OCI-LY3 (cell line): Measurements from ENCODE around the gene CATSPER3.

Experiments
- CTCF ChIP-seq: fragments of 200-600, 300-600 bp; sonication (generic); IDR thresholded peaks from 2 replicates; pipeline ENCODE4 v1.5.1; 2014; ENCODE audit warnings: antibody characterized with exemption, low read length, low read depth
- EZH2phosphoT487 ChIP-seq: fragments of 200-600 bp; shearing (Covaris generic); IDR thresholded peaks from 2 replicates; pipeline ENCODE4 v1.6.1; 2018; ENCODE audit warnings: antibody characterized with exemption, mixed run types, low read depth

- TF ChIP-seq CTCF (no peak), EZH2phosphoT487 (no peak)
Measured at GRCh38 chr5:135038813-135039270, 71.1 kb downstream of the CATSPER3 start.
